HG02588 (cell line): Measurements from ENCODE around the gene ZNF821.
"Not testable (repeated sequence)": the region's sequence is repeated elsewhere in the genome, so short reads cannot be mapped to it uniquely, and the experiment has no call there.

Source experiments
- ATAC-seq: cut with Tn5 transposase; IDR thresholded peaks from one replicate; pipeline ENCODE4 v1.9.1; 2021; ENCODE audit warnings: mild to moderate bottlenecking, moderate library complexity; ENCODE audit not compliant: unreplicated experiment

Gene ZNF821

GRCh38 chr16:71883849-71884638 is at the start of gene ZNF821:
ZNF821 (minus strand) TSS chr16:71884182; CDS start chr16:71879946, 4,236 bp downstream.
- peak; percentile 48 for ATAC-seq

GRCh38 chr16:71933017-71933416 is 49.0 kb upstream of the ZNF821 start:
- ATAC-seq: no peak

GRCh38 chr16:71931599-71931998 is 47.6 kb upstream of the ZNF821 start:
- no peak for ATAC-seq

GRCh38 chr16:71931001-71931400 is 47.0 kb upstream of the ZNF821 start:
- ATAC-seq: no peak

- ATAC-seq: no peak
Measured at GRCh38 chr16:71930013-71930563, 46.1 kb upstream of the ZNF821 start.

GRCh38 chr16:71929048-71929447 is 45.1 kb upstream of the ZNF821 start:
- ATAC-seq: no peak

- no peak for ATAC-seq
Measured at GRCh38 chr16:71927787-71928186, 43.8 kb upstream of the ZNF821 start.

GRCh38 chr16:71927383-71927782 is 43.4 kb upstream of the ZNF821 start:
- ATAC-seq: no peak

- no peak for ATAC-seq
Measured at GRCh38 chr16:71924710-71925109, 40.7 kb upstream of the ZNF821 start.

GRCh38 chr16:71923941-71924690 is 40.1 kb upstream of the ZNF821 start:
- ATAC-seq: no peak

- no peak for ATAC-seq
Measured at GRCh38 chr16:71920658-71921057, 36.7 kb upstream of the ZNF821 start.

- ATAC-seq: peak; percentile 88
Measured at GRCh38 chr16:71919035-71919434, 35.1 kb upstream of the ZNF821 start.

GRCh38 chr16:71917900-71918299 is 33.9 kb upstream of the ZNF821 start:
- ATAC-seq: no peak

- ATAC-seq: no peak
Measured at GRCh38 chr16:71916397-71916920, 32.5 kb upstream of the ZNF821 start.

- ATAC-seq: no peak
Measured at GRCh38 chr16:71915350-71915749, 31.4 kb upstream of the ZNF821 start.

GRCh38 chr16:71914802-71915201 is 30.8 kb upstream of the ZNF821 start:
- no peak for ATAC-seq

- no peak for ATAC-seq
Measured at GRCh38 chr16:71912534-71913275, 28.7 kb upstream of the ZNF821 start.

- ATAC-seq: no peak
Measured at GRCh38 chr16:71911121-71911520, 27.1 kb upstream of the ZNF821 start.

- ATAC-seq: not testable (repeated sequence)
Measured at GRCh38 chr16:71905765-71906164, 21.8 kb upstream of the ZNF821 start.

- ATAC-seq: no peak
Measured at GRCh38 chr16:71904239-71904638, 20.3 kb upstream of the ZNF821 start.

- ATAC-seq: no peak
Measured at GRCh38 chr16:71903608-71904007, 19.6 kb upstream of the ZNF821 start.
